ENCODE data around the gene STIM1. TPM values are rescaled to one million over a fixed set of nuclear protein-coding genes. Genes with fewer than 3 reads are reported as not detected.
"Not testable (repeated sequence)": the region's sequence is repeated elsewhere in the genome, so short reads cannot be mapped to it uniquely, and the experiment has no call there.

The STIM1 gene
- total RNA-seq, 4 donors from 2014 or later = 36.3 to 158 (median 46.1) TPM

- no peaks in the 10 kb centered on the region for H3K9me3 ChIP-seq
Observed at GRCh38 chr11:3994030-3994640, 138.7 kb downstream of the STIM1 start.

GRCh38 chr11:3995307-3995706, 139.8 kb downstream of the STIM1 start:
- H3K36me3 ChIP-seq = no peaks in the 10 kb centered on the region
- H3K27ac ChIP-seq = no peak overlapping the region
- H3K4me1 ChIP-seq = peaks cover 0 to 7% (median 0%) of the 10 kb centered on the region in 4 donors
- H3K4me3 ChIP-seq = no peak overlapping the region
- TF ChIP-seq CTCF (IDR thresholded peaks at IDR 0.05) (no peak), POLR2A (IDR thresholded peaks at IDR 0.05) (no peak)
- DNase-seq = no peak
- no peaks in the 10 kb centered on the region for H3K27me3 ChIP-seq
- H3K9me3 ChIP-seq = no peaks in the 10 kb centered on the region

More at GRCh38 chr11:3994030-3994640, 138.7 kb downstream of the STIM1 start:
- peaks cover 0 to 7% (median 0%) of the 10 kb centered on the region in 4 donors for H3K4me1 ChIP-seq
- TF ChIP-seq POLR2A (IDR thresholded peaks at IDR 0.05) = no peak
- TF ChIP-seq CTCF (IDR thresholded peaks at IDR 0.05) = no peak
- H3K36me3 ChIP-seq = no peaks in the 10 kb centered on the region
- H3K4me3 ChIP-seq = no peak overlapping the region
- no peak overlapping the region for H3K27ac ChIP-seq
- no peak for DNase-seq
- H3K27me3 ChIP-seq = no peaks in the 10 kb centered on the region

GRCh38 chr11:3995949-3996554, 140.6 kb downstream of the STIM1 start:
- no peak for DNase-seq
- Histone ChIP-seq H3K27ac (no peak overlapping the region), H3K4me1 (peaks cover 0 to 7% (median 0%) of the 10 kb centered on the region in 4 donors)

GRCh38 chr11:3996651-3997050, 141.2 kb downstream of the STIM1 start:
- Histone ChIP-seq H3K27ac (no peak overlapping the region), H3K36me3 (no peaks in the 10 kb centered on the region), H3K9me3 (no peaks in the 10 kb centered on the region), H3K4me3 (no peak overlapping the region), H3K4me1 (peaks cover 0 to 7% (median 0%) of the 10 kb centered on the region in 4 donors), H3K27me3 (no peaks in the 10 kb centered on the region)
- DNase-seq = no peak
- TF ChIP-seq POLR2A (IDR thresholded peaks at IDR 0.05) = no peak
- no peak for TF ChIP-seq CTCF (IDR thresholded peaks at IDR 0.05)

More at GRCh38 chr11:3995949-3996554, 140.6 kb downstream of the STIM1 start:
- Histone ChIP-seq H3K9me3 (no peaks in the 10 kb centered on the region), H3K4me3 (no peak overlapping the region), H3K27me3 (no peaks in the 10 kb centered on the region), H3K36me3 (no peaks in the 10 kb centered on the region)
- no peak for TF ChIP-seq POLR2A (IDR thresholded peaks at IDR 0.05)
- no peak for TF ChIP-seq CTCF (IDR thresholded peaks at IDR 0.05)

GRCh38 chr11:4004753-4005152, 149.3 kb downstream of the STIM1 start:
- DNase-seq, H3K36me3 ChIP-seq, H3K4me1 ChIP-seq, H3K27me3 ChIP-seq, H3K4me3 ChIP-seq, H3K27ac ChIP-seq, H3K9me3 ChIP-seq: not testable (repeated sequence)

GRCh38 chr11:4006946-4007680, 151.6 kb downstream of the STIM1 start:
- no peaks in the 10 kb centered on the region for H3K9me3 ChIP-seq
- no peaks in the 10 kb centered on the region for H3K27me3 ChIP-seq
- no peak overlapping the region for H3K4me3 ChIP-seq
- DNase-seq = no peak
- TF ChIP-seq CTCF (IDR thresholded peaks at IDR 0.05) = no peak
- no peak for TF ChIP-seq POLR2A (IDR thresholded peaks at IDR 0.05)
- H3K4me1 ChIP-seq = no peaks in the 10 kb centered on the region
- no peaks in the 10 kb centered on the region for H3K36me3 ChIP-seq
- no peak overlapping the region for H3K27ac ChIP-seq

Measured in Peyer's patch (tissue), 4 donors.